ENCODE measurements around the gene GINS3.

- TF ChIP-seq MZF1 (tag by site-specific recombination; IDR thresholded peaks at IDR 0.05; ENCODE audit: borderline replicate concordance) (no peak), KLF8 (tag by site-specific recombination; IDR thresholded peaks at IDR 0.05) (no peak), CTCF (tag by site-specific recombination; IDR thresholded peaks at IDR 0.05) (no peak), YY1 (tag by site-specific recombination; IDR thresholded peaks at IDR 0.05) (no peak), ZNF404 (tag by site-specific recombination; IDR thresholded peaks at IDR 0.05) (no peak), ZNF175 (tag by site-specific recombination; IDR thresholded peaks at IDR 0.05) (no peak), ZNF214 (tag by site-specific recombination; IDR thresholded peaks at IDR 0.05; ENCODE audit: borderline replicate concordance) (no peak), ZNF184 (tag by site-specific recombination; IDR thresholded peaks at IDR 0.05) (no peak), ZBTB20 (tag by site-specific recombination; IDR thresholded peaks at IDR 0.05) (no peak), ZNF560 (tag by site-specific recombination; IDR thresholded peaks at IDR 0.05; ENCODE audit: borderline replicate concordance) (no peak)
- TF ChIP-seq, protein P1, sequence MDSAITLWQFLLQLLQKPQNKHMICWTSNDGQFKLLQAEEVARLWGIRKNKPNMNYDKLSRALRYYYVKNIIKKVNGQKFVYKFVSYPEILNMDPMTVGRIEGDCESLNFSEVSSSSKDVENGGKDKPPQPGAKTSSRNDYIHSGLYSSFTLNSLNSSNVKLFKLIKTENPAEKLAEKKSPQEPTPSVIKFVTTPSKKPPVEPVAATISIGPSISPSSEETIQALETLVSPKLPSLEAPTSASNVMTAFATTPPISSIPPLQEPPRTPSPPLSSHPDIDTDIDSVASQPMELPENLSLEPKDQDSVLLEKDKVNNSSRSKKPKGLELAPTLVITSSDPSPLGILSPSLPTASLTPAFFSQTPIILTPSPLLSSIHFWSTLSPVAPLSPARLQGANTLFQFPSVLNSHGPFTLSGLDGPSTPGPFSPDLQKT (IDR thresholded peaks at IDR 0.05; ENCODE audit: borderline replicate concordance, low read depth, low read length), result no peak
- TF ChIP-seq, protein P2, sequence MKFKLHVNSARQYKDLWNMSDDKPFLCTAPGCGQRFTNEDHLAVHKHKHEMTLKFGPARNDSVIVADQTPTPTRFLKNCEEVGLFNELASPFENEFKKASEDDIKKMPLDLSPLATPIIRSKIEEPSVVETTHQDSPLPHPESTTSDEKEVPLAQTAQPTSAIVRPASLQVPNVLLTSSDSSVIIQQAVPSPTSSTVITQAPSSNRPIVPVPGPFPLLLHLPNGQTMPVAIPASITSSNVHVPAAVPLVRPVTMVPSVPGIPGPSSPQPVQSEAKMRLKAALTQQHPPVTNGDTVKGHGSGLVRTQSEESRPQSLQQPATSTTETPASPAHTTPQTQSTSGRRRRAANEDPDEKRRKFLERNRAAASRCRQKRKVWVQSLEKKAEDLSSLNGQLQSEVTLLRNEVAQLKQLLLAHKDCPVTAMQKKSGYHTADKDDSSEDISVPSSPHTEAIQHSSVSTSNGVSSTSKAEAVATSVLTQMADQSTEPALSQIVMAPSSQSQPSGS (tag by site-specific recombination; IDR thresholded peaks at IDR 0.05; ENCODE audit: low read depth), result no peak
Measured at GRCh38 chr16:58448890-58449289, 56.6 kb downstream of the GINS3 start.

All from HEK293 (cell line).